Activated CD8-positive, alpha-beta memory T cell treated with anti-CD3 and anti-CD28 coated beads, Interleukin-2, amount 50 U/mL, for 1 hour (primary cell): ENCODE data around the gene ZNF273.
"Not testable (repeated sequence)": the region's sequence is repeated elsewhere in the genome, so short reads cannot be mapped to it uniquely, and the experiment has no call there.

Experiments
- DNase-seq: peaks from one replicate; pipeline ENCODE4 v3.0.0-alpha.2; 2020; ENCODE audit errors: extremely low read depth

ZNF273 gene

DNA sequence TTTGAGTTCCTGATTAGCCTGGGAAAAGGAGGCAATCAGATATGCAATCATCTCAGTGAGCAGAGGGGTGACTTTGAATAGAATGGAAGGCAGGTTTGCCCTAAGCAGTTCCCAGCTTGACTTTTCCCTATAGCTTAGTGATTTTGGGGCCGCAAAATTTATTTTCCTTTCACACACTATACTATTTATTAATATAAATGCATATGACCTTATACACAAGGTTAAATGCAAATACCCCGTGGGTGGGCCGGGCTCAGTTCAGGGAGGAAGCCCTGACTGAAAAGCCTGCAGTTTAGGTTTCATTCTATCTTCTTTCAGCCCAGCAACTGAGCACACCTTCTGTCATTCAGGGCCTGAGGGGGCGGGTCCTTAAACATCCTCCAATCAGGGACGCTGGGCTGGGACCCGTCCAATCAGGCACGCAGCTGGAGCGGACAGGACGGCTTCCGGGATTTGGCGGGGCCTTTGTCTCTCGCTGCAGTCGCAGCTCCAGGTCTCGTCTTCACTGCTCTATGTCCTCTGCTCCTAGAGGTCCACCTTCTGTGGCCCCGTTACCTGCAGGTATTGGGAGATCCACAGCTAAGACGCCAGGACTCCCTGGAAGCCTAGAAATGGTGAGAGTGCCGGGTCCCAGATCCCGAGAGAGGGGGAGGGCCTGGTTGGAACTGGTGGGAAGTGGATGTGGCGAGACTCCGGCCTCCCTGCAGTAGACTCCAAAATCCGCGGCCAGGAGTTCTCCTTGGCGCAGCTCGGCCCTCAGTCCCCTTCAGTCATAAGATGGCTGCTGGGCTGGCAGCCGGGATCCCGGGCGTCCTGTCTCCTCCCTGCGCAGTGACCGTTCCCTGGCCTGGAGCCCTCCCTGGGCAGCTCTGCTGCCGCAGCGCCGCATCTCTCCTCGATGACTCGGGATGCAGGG lies at the start of gene ZNF273:
Gene ZNF273 (plus strand): TSS at position 468 of the 916 bp plus-strand sequence. CDS start 45 bp downstream, at position 513.
- peak; percentile 73 for DNase-seq

DNA sequence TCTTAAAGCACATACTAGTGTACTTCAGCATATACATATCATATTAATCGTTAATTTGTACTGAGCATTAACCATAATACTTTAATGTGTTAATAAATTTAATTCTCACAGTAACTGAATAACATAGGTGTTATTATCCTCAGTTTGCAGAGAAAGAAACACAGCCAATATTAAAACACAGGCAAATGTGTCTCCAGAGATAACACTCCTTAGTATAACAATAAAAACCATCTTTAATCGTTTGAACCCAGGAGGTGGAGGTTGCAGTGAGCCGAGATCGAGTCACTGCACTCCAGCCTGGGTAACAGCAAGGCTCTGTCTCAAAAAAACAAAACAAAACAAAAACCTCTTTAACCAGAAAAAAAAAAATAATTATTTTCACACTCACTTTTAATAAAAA lies 49.4 kb upstream of the ZNF273 start:
- DNase-seq: no peak

DNA sequence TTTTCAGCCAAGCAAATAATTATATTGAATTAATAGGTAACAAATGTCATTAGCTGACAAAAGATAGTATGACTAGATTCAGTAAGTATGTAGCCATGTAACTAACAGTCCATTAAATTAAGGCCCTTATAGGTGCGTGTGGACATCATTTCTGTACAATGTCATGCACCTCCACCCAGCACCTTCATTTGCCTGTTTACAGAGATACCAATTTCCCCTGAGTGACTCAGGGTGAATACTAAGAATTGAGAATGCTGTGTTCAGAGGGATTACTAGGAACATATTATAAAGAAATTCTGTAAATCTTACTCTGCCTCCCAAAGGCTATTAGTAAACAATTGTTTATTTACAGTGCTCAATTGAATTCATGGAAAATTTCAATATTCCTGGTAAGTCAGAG lies 48.1 kb upstream of the ZNF273 start:
- no peak for DNase-seq

DNA sequence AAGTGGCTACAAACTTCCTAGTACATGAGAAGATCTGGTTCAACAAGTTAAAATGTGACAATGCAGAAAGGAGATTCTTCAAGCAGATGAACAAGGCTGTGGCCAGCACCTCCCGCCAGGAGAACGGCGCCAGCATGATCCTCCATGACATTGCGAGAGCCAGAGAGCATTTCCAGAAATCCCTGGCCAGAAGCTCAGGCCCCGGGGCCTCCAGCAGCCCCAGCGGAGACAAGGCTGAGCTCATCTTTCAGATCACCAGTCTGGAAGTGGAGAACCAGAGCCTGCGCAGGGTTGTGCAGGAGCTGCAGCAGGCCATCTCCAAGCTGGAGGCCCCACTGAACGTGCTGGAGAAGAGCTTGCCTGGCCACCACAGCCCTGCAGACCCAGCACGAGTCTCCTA lies 40.1 kb upstream of the ZNF273 start:
- no peak for DNase-seq

DNA sequence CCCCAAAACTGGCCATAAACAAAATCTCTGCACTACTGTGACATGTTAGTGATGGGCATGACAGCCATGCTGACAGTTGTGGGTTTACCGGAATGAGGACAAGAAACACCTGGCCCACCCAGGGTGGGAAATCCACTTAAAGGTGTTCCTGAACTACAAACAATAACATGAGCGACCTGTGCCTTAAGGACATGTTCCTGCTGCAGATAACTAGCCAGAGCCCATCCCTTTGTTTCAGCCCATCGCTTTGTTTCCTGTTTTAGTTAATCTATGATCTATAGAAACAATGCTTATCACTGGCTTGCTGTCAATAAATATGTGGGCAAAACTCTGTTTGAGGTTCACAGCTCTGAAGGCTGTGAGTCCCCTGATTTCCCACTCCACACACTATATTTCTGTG lies 39.5 kb upstream of the ZNF273 start:
- not testable (repeated sequence) for DNase-seq

DNA sequence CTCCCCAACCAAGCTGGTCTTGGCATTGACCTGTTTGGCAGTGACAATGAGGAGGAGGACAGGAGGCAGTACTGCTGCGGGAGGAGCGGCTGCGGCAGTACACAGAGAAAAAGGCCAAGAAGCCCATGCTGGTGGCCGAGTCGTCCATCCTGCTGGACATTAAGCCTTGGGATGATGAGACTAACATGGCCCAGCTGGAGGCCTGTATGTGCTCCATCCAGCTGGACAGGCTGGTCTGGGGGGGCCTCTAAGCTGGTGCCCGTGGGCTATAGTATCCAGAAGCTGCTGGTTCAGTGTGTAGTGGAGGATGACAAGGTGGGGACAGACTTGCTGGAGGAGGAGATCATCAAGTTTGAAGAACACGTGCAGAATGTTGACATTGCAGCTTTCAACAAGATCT lies 39.1 kb upstream of the ZNF273 start:
- DNase-seq: no peak

DNA sequence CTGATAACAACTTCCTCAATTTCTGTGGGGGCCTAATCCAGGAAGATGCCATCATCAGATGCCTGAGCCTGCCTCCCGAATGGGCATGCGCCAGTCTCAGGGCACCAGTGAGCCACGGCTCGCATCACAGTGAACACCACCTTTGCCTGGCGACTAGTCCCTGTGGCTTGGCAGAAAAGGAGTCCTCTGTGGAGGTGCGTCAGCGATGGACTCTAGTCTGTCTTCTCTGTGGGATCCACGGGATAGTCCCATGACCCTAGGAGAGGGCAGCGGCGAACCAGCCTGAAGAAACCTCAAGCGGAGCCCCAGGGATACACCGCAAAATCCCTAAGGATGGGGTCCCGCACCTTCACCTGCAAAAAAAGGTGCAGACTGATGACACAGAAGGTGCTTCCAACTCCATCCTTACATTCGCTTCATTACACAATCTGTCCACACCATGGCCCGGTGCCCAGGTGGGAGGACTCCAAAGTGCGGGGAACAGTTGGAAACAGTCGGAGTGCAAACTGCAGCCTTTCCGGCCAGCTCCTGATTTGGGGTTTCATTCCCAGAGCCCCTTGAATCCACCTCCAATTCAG lies 35.1 kb upstream of the ZNF273 start:
- no peak for DNase-seq

DNA sequence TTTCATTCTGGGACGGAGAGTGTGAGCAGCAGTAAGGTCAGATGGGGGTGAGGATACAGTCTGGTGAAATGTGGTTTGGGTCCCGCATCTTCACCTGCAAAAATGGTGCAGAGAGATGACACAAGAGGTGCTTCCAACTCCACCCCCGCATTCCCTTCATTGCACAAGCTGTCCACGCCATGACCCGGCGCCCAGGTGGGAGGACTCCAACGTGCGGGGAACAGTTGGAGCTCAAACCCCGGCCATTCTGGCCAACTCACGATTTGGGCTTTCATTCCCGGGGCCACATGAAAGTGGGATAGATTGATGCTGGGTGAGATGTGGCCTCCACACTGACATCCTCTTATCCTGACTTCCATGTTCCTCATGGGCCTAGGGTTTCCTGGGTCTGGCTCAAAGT lies 34.6 kb upstream of the ZNF273 start:
- DNase-seq: no peak

DNA sequence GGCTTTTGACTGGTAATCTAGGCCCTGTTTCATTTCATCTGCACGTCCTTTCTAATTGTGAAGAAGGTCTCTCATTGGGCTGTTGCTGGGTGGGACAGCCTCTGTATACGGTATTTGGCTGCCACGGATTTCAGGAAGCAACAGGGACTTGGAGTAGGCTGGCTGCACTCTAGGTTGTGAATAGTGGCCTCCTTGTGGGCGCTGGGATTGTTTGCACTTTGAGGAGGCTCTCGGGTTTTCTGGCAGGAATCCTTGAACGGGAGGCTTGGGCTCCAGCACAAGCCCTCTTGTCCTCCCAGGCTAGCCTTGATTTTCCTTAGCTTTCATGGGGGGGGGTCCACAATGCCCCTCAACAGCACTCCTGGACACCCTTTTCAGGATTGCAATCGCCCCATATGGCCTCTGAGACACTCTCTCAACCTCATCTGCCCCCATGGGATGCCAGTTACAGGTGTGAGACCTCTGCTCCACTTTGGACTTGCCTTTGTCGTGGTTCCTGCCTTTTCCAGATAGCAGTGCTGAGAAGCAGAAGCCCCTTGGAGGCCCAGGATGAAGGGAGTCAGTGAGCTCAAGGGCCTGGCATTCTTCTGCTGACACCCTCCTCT lies 33.9 kb upstream of the ZNF273 start:
- no peak for DNase-seq

DNA sequence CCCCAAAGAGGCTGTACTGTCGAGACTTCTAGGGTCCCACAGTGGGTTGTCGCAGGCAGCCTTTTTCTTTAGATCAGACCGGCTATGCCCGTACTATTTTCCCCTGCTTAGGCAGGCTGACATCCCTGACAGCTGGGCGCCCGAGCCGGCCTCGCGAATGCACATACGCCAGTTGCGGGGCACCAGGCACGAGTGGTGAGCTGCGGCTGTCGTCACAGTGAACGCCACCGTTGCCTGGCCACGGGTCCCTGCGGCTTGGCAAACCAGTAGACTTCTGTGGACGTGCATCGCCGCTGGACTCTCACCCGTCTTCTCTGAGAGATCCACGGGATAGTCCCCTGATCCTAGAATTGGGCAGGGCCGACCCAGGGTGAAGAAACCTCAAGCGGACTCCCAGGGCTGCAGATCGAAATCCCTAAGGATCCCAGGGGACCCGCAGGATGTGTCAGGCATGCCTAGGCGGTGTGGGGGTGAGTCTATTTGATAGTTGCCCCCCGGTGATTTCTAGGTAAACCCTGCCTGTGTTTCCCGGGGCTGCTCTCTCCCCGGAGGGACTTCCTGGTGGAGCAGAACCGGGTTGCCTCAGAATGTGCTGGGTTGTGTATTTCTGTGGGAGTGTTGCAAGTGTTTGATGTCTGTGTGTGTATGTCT lies 33.0 kb upstream of the ZNF273 start:
- DNase-seq: no peak

DNA sequence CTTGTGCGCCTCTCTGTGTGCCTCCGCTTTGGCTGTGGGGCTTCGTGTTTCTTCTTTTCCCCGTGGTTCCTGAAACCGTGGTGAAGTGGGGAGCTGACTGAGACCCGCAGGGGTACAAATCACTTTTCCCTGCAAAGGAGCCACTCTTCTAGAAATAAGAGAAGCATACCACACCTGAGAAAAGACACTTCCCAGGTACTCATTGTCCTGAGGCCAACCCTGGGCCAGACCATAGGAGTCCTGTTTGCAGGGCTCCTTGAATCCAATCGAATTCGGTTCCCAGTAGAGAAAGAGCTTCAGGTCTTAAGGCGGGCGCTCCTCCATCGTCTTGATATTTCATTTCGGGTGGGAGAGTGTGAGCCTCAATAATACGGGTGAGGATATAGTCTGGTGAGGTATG lies 32.4 kb upstream of the ZNF273 start:
- no peak for DNase-seq

DNA sequence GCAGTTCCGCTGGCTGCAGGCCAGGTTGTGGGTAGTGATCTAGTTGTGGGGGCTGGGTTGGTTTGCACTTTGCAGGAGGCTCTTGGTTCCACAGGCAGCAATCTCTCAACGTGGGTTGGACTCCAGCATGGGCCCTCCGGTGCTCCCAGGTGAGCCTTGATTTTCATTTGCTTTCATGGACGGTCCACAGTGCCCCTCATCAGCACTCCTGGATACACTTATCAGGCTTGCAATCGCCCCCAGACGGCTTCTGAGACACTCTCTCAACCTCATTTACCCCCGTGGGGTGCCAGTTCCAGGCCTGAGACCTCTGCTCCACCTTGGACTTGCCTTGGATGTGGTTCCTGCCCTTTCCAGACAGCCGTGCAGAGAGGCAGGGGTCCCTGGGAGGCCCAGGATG lies 31.3 kb upstream of the ZNF273 start:
- DNase-seq: no peak

DNA sequence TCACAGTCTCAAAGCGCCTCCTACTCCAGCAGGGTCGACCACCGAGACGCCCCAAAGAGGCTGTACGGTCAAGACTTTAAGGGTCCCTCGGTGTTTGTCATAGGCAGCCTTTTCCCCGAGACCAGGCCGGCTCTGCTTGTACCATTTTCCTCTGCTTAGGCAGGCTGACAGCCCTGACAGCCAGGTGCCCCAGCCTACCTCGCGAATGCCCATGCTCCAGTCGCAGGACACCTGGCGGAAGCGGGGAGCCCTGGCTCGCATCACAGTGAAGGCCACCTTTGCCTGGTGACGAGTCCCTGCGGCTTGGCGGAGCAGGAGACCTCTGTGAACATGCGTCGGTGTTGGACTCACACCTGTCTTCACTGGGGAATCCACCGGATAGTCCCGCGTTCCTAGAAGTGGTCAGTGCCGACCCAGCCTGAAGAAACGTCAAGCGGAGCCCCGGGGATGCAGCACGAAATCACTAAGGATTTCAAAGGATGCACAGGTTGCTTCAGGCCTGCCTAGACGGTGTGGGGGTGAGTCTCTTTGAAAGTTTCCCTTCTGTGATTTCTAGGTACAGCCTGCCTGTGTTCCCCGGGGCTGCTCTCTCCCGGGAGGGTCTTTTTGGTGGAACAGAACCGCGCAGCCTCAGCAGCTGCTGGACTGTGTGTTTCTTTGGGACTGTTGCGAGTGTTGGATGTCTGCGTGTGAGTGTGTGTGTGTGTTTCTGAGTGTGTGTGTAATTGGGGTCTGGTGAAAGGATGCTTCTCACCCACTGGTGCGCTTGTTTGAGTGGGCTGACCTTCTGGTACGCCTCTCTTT lies 30.5 kb upstream of the ZNF273 start:
- no peak for DNase-seq

DNA sequence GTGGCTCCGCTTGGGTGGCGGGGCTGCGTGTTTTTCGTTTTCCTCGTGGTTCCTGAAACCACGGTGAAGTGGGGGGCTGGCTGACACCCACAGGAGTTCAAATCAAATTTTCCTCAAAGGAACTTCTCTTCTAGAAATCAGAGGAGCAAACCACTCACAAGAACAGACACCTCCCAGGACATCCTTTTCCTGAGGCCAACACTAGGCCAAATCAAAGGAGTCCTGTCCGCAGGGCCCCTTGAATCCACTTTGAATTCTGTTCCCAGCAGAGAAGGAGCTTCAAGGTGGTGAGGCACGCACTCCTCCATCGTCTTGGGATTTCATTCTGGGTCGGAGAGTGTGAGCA lies 29.9 kb upstream of the ZNF273 start:
- DNase-seq: no peak

DNA sequence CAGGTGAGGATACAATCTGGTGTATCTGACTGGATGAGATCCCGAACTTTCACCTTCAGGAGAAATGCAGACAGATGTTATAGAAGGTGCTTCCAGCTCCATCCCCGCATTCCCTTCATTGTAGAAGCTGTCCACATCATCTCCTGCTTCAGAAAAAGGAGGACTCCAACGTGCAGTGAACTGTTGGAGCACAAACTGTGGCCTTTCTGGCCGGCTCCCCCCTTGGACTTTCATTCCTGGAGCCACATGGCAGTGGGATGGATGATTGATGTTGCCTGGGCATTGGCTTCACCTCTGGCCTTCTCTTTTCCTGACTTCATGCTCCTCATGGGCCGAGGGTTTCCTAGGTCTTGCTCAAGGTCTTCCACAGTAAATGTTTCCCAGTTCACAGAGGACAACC lies 29.6 kb upstream of the ZNF273 start:
- DNase-seq: no peak

DNA sequence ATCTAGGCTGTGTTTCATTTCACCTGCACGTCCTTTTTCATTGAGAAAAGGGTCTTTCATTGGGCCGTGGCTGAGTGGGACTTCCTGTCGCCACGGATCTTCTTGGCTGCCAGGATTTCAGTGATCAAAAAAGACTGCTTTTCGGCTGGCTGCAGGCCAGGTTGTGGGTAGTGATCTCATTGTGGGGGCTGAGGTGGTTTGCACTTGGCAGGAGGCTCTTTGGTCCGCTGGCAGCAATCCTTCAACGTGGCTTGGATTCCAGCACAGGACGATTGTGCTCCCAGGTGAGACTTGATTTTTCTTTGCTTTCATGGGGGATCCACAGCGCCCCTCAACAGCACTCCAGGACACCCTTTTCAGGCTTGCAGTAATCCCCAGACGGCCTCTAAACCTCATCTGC lies 29.0 kb upstream of the ZNF273 start:
- no peak for DNase-seq

DNA sequence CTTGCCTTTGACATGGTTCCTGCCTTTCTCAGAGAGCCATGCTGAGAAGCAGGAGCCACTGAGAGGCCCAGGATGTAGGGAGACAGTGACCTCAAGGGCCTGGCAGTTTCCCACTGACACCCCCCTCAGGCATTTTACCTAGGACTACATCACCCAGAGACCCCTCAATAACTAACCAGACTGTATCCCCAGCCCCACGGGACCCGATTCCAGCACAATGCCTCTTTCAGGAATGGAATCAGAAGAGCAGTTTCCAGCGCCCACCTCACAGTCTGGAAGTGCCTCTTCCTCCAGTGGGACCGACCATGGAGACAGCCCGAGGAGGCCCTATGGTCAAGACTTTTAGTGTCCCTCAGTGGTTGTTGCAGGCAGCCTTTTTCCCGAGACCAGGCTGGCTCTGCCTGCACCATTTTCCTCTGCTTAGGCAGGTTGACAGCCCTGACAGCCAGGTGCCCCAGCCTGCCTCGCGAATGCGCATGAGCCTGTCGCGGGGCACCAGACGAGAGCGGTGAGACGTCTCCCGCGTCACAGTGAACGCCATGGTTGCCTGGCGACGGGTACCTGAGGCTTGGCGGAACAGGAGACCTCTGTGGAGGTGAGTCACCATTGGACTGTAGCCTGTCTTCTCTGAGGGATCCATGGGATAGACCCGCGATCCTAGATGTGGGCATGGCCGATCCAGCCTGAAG lies 28.4 kb upstream of the ZNF273 start:
- no peak for DNase-seq

DNA sequence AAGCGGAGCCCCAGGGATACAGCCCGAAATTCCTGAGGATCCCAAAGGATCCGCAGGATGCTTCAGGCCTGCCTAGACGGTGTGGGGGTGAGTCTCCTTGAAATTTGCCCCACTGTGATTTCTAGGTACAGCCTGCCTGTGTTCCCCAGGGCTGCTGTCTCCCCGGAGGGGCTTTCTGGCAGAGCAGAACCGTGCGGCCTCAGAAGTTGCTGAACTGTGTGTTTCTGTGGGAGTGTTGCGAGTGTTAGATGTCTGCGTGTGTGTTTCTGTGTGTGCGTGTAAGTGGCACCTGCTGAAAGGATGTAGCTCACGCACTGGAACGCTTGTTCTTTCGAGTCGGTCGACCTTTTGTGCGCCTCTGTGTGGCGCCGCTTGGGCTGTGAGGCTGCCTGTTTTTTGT lies 27.8 kb upstream of the ZNF273 start:
- DNase-seq: no peak

DNA sequence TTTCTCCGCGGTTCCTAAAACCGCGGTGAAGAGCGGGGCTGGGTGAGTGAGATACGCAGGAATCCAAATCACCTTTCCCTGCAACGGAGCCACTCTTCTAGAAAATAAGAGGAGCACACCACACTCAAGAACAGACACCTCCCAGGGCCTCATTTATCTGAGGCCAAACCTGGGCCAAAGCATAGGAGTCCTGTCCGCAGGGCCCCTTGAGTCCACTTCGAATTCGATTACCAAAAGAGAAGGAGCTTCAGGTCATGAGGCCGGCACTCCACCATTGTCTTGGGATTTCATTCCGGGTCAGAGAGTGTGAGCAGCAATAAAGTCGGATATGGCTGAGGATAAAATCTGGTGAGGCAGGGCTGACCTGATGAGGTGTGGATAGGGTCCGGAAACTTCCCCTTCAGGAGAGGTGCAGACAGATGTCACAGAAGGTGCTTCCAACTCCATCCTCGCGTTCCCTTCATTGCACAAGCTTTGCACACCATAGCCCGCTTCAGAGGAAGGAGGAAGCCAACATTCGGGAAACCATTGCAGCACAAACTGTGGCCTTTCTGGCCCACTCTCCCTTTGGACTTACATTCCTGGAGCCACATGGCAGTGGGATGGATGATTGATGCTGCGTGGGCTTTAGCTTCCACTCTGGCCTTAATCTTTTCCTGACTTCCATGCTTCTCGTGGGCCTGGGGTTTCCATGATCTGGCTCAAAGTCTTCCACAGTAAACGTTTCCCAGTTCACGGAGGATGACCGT lies 27.2 kb upstream of the ZNF273 start:
- no peak for DNase-seq
